Mesendoderm (in vitro differentiated cells): Measurements from ENCODE around the gene ALK.

ENCODE experiments used
- DNase-seq: peaks from one replicate; pipeline ENCODE4 v3.0.0; 2013
- H2AK5ac ChIP-seq: 2 replicates; pipeline ENCODE4 v1.6.1; 2013; ENCODE audit warnings: low read length, inconsistent platforms
- H2BK120ac ChIP-seq: 2 replicates; pipeline ENCODE4 v1.6.1; 2013; ENCODE audit warnings: low read depth, mild to moderate bottlenecking, low read length, moderate library complexity, mixed read lengths
- H2BK15ac ChIP-seq: replicated peaks from 2 replicates; pipeline ENCODE4 v1.6.1; 2013; ENCODE audit warnings: low read depth, mild to moderate bottlenecking, moderate library complexity
- H2BK5ac ChIP-seq: 2 replicates; pipeline ENCODE4 v1.6.1; 2013; ENCODE audit warnings: low read length, inconsistent platforms
- H3K18ac ChIP-seq: 2 replicates; pipeline ENCODE4 v1.6.1; 2013; ENCODE audit warnings: mild to moderate bottlenecking, low read length, mixed read lengths
- H3K23ac ChIP-seq: one replicate; pipeline ENCODE4 v1.6.1; 2013; ENCODE audit warnings: low read length
- H3K27ac ChIP-seq: 2 replicates; pipeline ENCODE4 v1.5.1; 2013; ENCODE audit warnings: low read depth, mild to moderate bottlenecking, inconsistent platforms, low read length, moderate library complexity
- H3K27me3 ChIP-seq: 2 replicates; pipeline ENCODE4 v1.6.1; 2013; ENCODE audit warnings: low read length, control low read depth, mild to moderate bottlenecking, inconsistent platforms; ENCODE audit not compliant: insufficient read depth, poor library complexity
- H3K36me3 ChIP-seq: 2 replicates; pipeline ENCODE4 v1.6.1; 2013; ENCODE audit warnings: low read length, inconsistent platforms; ENCODE audit not compliant: control insufficient read depth, insufficient read depth
- H3K4ac ChIP-seq: one replicate; pipeline ENCODE4 v1.6.1; 2013; ENCODE audit warnings: low read depth, mild to moderate bottlenecking, low read length, moderate library complexity
- H3K4me1 ChIP-seq: 2 replicates; pipeline ENCODE4 v1.6.1; 2013; ENCODE audit warnings: low read depth, low read length, inconsistent platforms; ENCODE audit not compliant: control insufficient read depth
- H3K4me2 ChIP-seq: 2 replicates; pipeline ENCODE4 v1.6.1; 2013; ENCODE audit warnings: low read length
- H3K4me3 ChIP-seq: 2 replicates; pipeline ENCODE4 v1.5.1; 2013; ENCODE audit warnings: mild to moderate bottlenecking, low read length
- H3K56ac ChIP-seq: one replicate; pipeline ENCODE4 v1.6.1; 2013; ENCODE audit warnings: low read length
- H3K79me1 ChIP-seq: 2 replicates; pipeline ENCODE4 v1.6.1; 2013; ENCODE audit warnings: low read length, inconsistent platforms
- H3K79me2 ChIP-seq: 2 replicates; pipeline ENCODE4 v1.6.1; 2013; ENCODE audit warnings: mild to moderate bottlenecking, low read length; ENCODE audit not compliant: control insufficient read depth, insufficient read depth
- H3K9ac ChIP-seq: 2 replicates; pipeline ENCODE4 v1.6.1; 2013; ENCODE audit warnings: low read length, inconsistent platforms
- H4K5ac ChIP-seq: one replicate; pipeline ENCODE4 v1.6.1; 2013; ENCODE audit warnings: low read length
- H4K8ac ChIP-seq: one replicate; pipeline ENCODE4 v1.6.1; 2013; ENCODE audit warnings: low read depth, mild to moderate bottlenecking, control low read depth, low read length, moderate library complexity
- WGBS: extraction: QIAGEN DNeasy Blood & Tissue Kit; methylation state at CpG from one replicate; pipeline ENCODE4 v1.1.7; 2013; ENCODE audit warnings: low lambda C conversion rate, missing lambda C conversion rate; ENCODE audit not compliant: insufficient coverage; ENCODE audit errors: extremely low coverage; 5-methylcytosine and 5-hydroxymethylcytosine counted together

ALK gene

GRCh38 chr2:29222381-29223179 is 698.8 kb downstream of the ALK start:
- no peak overlapping the region for H4K8ac ChIP-seq
- no peak overlapping the region for H3K56ac ChIP-seq
- H3K18ac ChIP-seq: no peak overlapping the region
- H4K5ac ChIP-seq: no peak overlapping the region
- H3K9ac ChIP-seq: no peak overlapping the region
- no peak overlapping the region for H2BK15ac ChIP-seq
- H3K23ac ChIP-seq: no peak overlapping the region
- H2BK120ac ChIP-seq: no peak overlapping the region
- H3K27me3 ChIP-seq: no peaks in the 10 kb centered on the region
- DNase-seq: no peak
- H3K79me1 ChIP-seq: no peaks in the 10 kb centered on the region
- WGBS: no CpG with 5 or more reads among the region's 11 CpGs
- H3K4me3 ChIP-seq: no peak overlapping the region
- no peak overlapping the region for H2BK5ac ChIP-seq
- H3K4ac ChIP-seq: no peak overlapping the region
- no peaks in the 10 kb centered on the region for H3K4me1 ChIP-seq
- H2AK5ac ChIP-seq: no peak overlapping the region
- no peaks in the 10 kb centered on the region for H3K79me2 ChIP-seq
- H3K36me3 ChIP-seq: no peaks in the 10 kb centered on the region
- H3K27ac ChIP-seq: no peak overlapping the region
- no peak overlapping the region for H3K4me2 ChIP-seq

- no peak overlapping the region for H3K4me2 ChIP-seq
- no peaks in the 10 kb centered on the region for H3K27me3 ChIP-seq
- no peak overlapping the region for H3K18ac ChIP-seq
- H2AK5ac ChIP-seq: no peak overlapping the region
- no peak overlapping the region for H2BK120ac ChIP-seq
- no peak overlapping the region for H3K4ac ChIP-seq
- H3K36me3 ChIP-seq: no peaks in the 10 kb centered on the region
- no peaks in the 10 kb centered on the region for H3K4me1 ChIP-seq
- no peak overlapping the region for H3K23ac ChIP-seq
- no CpG with 5 or more reads among the region's 12 CpGs for WGBS
- H3K27ac ChIP-seq: no peak overlapping the region
- no peaks in the 10 kb centered on the region for H3K79me2 ChIP-seq
- DNase-seq: no peak
- no peak overlapping the region for H2BK5ac ChIP-seq
- no peak overlapping the region for H4K5ac ChIP-seq
- no peaks in the 10 kb centered on the region for H3K79me1 ChIP-seq
- no peak overlapping the region for H4K8ac ChIP-seq
- no peak overlapping the region for H3K56ac ChIP-seq
- H3K4me3 ChIP-seq: no peak overlapping the region
- no peak overlapping the region for H2BK15ac ChIP-seq
- H3K9ac ChIP-seq: no peak overlapping the region
Measured at GRCh38 chr2:29220506-29221270, 700.7 kb downstream of the ALK start.

GRCh38 chr2:29219374-29219773 is 702.0 kb downstream of the ALK start:
- Histone ChIP-seq H3K4me1 (no peaks in the 10 kb centered on the region), H2BK15ac (no peak overlapping the region), H2BK120ac (no peak overlapping the region), H3K9ac (no peak overlapping the region), H3K79me1 (no peaks in the 10 kb centered on the region), H4K5ac (no peak overlapping the region), H3K27ac (no peak overlapping the region), H3K23ac (no peak overlapping the region), H3K27me3 (no peaks in the 10 kb centered on the region), H3K4me3 (no peak overlapping the region), H4K8ac (no peak overlapping the region), H2AK5ac (no peak overlapping the region), H3K36me3 (no peaks in the 10 kb centered on the region), H3K56ac (no peak overlapping the region), H3K4me2 (no peak overlapping the region), H2BK5ac (no peak overlapping the region), H3K4ac (no peak overlapping the region), H3K18ac (no peak overlapping the region), H3K79me2 (no peaks in the 10 kb centered on the region)
- no peak for DNase-seq
- no CpG with 5 or more reads among the region's 4 CpGs for WGBS

GRCh38 chr2:29218550-29219125 is 702.7 kb downstream of the ALK start:
- WGBS: no CpG with 5 or more reads among the region's 4 CpGs
- Histone ChIP-seq H2AK5ac (no peak overlapping the region), H3K4ac (no peak overlapping the region), H3K18ac (no peak overlapping the region), H2BK15ac (no peak overlapping the region), H3K4me1 (no peaks in the 10 kb centered on the region), H3K9ac (no peak overlapping the region), H3K56ac (no peak overlapping the region), H3K79me2 (no peaks in the 10 kb centered on the region), H2BK5ac (no peak overlapping the region), H3K36me3 (no peaks in the 10 kb centered on the region), H3K27me3 (no peaks in the 10 kb centered on the region), H2BK120ac (no peak overlapping the region), H3K79me1 (no peaks in the 10 kb centered on the region), H4K5ac (no peak overlapping the region), H3K27ac (no peak overlapping the region), H3K23ac (no peak overlapping the region), H3K4me2 (no peak overlapping the region), H3K4me3 (no peak overlapping the region), H4K8ac (no peak overlapping the region)
- no peak for DNase-seq

- H3K4me3 ChIP-seq: no peak overlapping the region
- H3K4me1 ChIP-seq: no peaks in the 10 kb centered on the region
- H2BK15ac ChIP-seq: no peak overlapping the region
- no peak overlapping the region for H3K4me2 ChIP-seq
- no peaks in the 10 kb centered on the region for H3K27me3 ChIP-seq
- no peak overlapping the region for H3K4ac ChIP-seq
- H3K18ac ChIP-seq: no peak overlapping the region
- no peak overlapping the region for H2BK120ac ChIP-seq
- H4K5ac ChIP-seq: no peak overlapping the region
- DNase-seq: no peak
- no peak overlapping the region for H3K56ac ChIP-seq
- H3K36me3 ChIP-seq: no peaks in the 10 kb centered on the region
- H4K8ac ChIP-seq: no peak overlapping the region
- WGBS: no CpG with 5 or more reads among the region's 6 CpGs
- H3K79me2 ChIP-seq: no peaks in the 10 kb centered on the region
- no peak overlapping the region for H3K27ac ChIP-seq
- no peak overlapping the region for H2BK5ac ChIP-seq
- no peak overlapping the region for H3K23ac ChIP-seq
- no peak overlapping the region for H2AK5ac ChIP-seq
- no peak overlapping the region for H3K9ac ChIP-seq
- no peaks in the 10 kb centered on the region for H3K79me1 ChIP-seq
Measured at GRCh38 chr2:29218071-29218470, 703.3 kb downstream of the ALK start.
